ENCODE data around the gene PIP4K2A. TPM values are rescaled to one million over a fixed set of nuclear protein-coding genes. Genes with fewer than 3 reads are reported as not detected.
"Not testable (repeated sequence)": the region's sequence is repeated elsewhere in the genome, so short reads cannot be mapped to it uniquely, and the experiment has no call there.

Gene PIP4K2A
- total and polyA plus RNA-seq, 10 donors, result 30.1 to 168 (median 101) TPM

GRCh38 chr10:22750131-22750530, 35.8 kb upstream of the PIP4K2A start:
- no peaks in the 10 kb centered on the region for H3K9me3 ChIP-seq
- TF ChIP-seq POLR2A (IDR thresholded peaks at IDR 0.05) (no peak), POLR2AphosphoS5 (IDR thresholded peaks at IDR 0.05) (no peak)
- TF ChIP-seq, protein P1, sequence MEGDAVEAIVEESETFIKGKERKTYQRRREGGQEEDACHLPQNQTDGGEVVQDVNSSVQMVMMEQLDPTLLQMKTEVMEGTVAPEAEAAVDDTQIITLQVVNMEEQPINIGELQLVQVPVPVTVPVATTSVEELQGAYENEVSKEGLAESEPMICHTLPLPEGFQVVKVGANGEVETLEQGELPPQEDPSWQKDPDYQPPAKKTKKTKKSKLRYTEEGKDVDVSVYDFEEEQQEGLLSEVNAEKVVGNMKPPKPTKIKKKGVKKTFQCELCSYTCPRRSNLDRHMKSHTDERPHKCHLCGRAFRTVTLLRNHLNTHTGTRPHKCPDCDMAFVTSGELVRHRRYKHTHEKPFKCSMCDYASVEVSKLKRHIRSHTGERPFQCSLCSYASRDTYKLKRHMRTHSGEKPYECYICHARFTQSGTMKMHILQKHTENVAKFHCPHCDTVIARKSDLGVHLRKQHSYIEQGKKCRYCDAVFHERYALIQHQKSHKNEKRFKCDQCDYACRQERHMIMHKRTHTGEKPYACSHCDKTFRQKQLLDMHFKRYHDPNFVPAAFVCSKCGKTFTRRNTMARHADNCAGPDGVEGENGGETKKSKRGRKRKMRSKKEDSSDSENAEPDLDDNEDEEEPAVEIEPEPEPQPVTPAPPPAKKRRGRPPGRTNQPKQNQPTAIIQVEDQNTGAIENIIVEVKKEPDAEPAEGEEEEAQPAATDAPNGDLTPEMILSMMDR (IDR thresholded peaks at IDR 0.05 in 8 of 11, conservative IDR thresholded peaks at IDR 0.05 in 3 of 11), result no peak
- H3K27me3 ChIP-seq (replicated peaks in 1 of 7), result no peaks in the 10 kb centered on the region
- WGBS, 5 donors, result 90 to 98% (median 94%) methylated on average over 2 of the region's 2 CpGs
- H3K27ac ChIP-seq, result no peak overlapping the region
- intact Hi-C loops (cut with DNase I; ENCODE audit: low total_unique reads), result no loop called here
- H3K36me3 ChIP-seq, result no peaks in the 10 kb centered on the region
- no peak for DNase-seq
- H3K4me1 ChIP-seq, result peaks cover 0 to 27% (median 10%) of the 10 kb centered on the region in 6 donors
- no peak overlapping the region for H3K4me3 ChIP-seq

- WGBS, 5 donors, result 85 to 100% (median 92%) methylated on average over 2 of the region's 2 CpGs
- H3K27ac ChIP-seq; H3K27me3 ChIP-seq (replicated peaks in 1 of 7); H3K36me3 ChIP-seq; intact Hi-C loops (cut with DNase I; ENCODE audit: low total_unique reads); H3K4me3 ChIP-seq; H3K9me3 ChIP-seq; DNase-seq: not testable (repeated sequence)
- peaks cover 0 to 23% (median 13%) of the 10 kb centered on the region in 6 donors for H3K4me1 ChIP-seq
Observed at GRCh38 chr10:22744858-22745257, 30.5 kb upstream of the PIP4K2A start.

DNA sequence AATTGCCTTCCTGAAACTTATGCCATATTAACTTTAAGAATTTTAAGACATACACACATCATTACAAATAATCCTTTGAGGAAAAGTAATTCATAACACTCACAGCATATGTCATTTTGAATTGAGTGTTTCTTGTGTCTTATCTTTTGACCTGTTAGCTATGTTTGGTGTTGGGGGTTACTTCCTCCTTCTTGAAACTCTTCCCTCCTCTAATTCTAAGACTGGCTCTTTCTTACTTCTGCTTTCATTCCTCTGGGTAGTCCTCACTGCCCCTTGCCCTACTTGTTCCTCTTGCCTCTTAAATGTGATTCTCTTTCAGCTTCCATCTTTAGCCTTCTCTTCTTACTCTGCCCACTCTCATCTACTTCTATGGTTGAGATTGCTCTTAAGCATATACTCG, 28.3 kb upstream of the PIP4K2A start:
- intact Hi-C loops (cut with DNase I; ENCODE audit: low total_unique reads), result no loop called here
- 76 to 93% (median 81%) methylated on average over 1 of the region's 1 CpG for WGBS, 5 donors
- peak overlapping the region in 5 of 8 donors; percentile 20 to 70 (median 26) for H3K27ac ChIP-seq
- H3K9me3 ChIP-seq, result no peaks in the 10 kb centered on the region
- TF ChIP-seq, protein P1 (IDR thresholded peaks at IDR 0.05 in 8 of 11, conservative IDR thresholded peaks at IDR 0.05 in 3 of 11), result no peak
- TF ChIP-seq POLR2A (IDR thresholded peaks at IDR 0.05) (no peak), POLR2AphosphoS5 (IDR thresholded peaks at IDR 0.05) (no peak)
- no peak overlapping the region for H3K4me3 ChIP-seq
- H3K27me3 ChIP-seq (replicated peaks in 1 of 7), result no peaks in the 10 kb centered on the region
- H3K4me1 ChIP-seq, result peaks cover 0 to 32% (median 13%) of the 10 kb centered on the region in 6 donors
- DNase-seq, result no peak
- H3K36me3 ChIP-seq, result no peaks in the 10 kb centered on the region

DNA sequence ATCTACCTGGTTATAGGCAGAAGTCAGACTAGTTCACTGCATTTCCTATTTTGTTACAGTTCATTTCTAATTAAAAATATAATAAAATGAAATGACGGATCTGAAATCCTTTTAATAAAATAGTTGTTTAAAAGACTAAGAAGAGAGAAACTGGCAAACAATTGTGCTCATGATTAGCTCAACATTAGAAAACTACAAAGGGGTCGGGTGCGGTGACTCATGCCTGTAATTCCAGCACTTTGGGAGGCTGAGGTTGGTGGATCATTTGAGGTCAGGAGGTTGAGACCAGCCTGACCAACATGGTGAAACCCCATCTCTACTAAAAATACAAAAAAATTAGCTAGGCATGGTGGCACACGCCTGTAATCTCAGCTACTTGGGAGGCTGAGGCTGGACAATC, 27.3 kb upstream of the PIP4K2A start:
- WGBS, 5 donors, result 90 to 93% (median 91%) methylated on average over 4 of the region's 4 CpGs
- H3K36me3 ChIP-seq; H3K27me3 ChIP-seq (replicated peaks in 1 of 7); DNase-seq; intact Hi-C loops (cut with DNase I; ENCODE audit: low total_unique reads); H3K4me3 ChIP-seq; H3K9me3 ChIP-seq: not testable (repeated sequence)
- peaks cover 0 to 32% (median 13%) of the 10 kb centered on the region in 6 donors for H3K4me1 ChIP-seq
- peak overlapping the region in 1 of 8 donors; percentile 70 for H3K27ac ChIP-seq

- TF ChIP-seq POLR2A (IDR thresholded peaks at IDR 0.05) (no peak), POLR2AphosphoS5 (IDR thresholded peaks at IDR 0.05) (no peak)
- no peak overlapping the region for H3K27ac ChIP-seq
- no peak for DNase-seq
- intact Hi-C loops (cut with DNase I; ENCODE audit: low total_unique reads), result no loop called here
- no peaks in the 10 kb centered on the region for H3K36me3 ChIP-seq
- 72 to 94% (median 90%) methylated on average over 2 of the region's 2 CpGs for WGBS, 5 donors
- no peaks in the 10 kb centered on the region for H3K9me3 ChIP-seq
- no peak overlapping the region for H3K4me3 ChIP-seq
- H3K4me1 ChIP-seq, result peaks cover 0 to 32% (median 13%) of the 10 kb centered on the region in 6 donors
- H3K27me3 ChIP-seq (replicated peaks in 1 of 7), result no peaks in the 10 kb centered on the region
Observed at GRCh38 chr10:22740180-22740579, 25.8 kb upstream of the PIP4K2A start.

DNA sequence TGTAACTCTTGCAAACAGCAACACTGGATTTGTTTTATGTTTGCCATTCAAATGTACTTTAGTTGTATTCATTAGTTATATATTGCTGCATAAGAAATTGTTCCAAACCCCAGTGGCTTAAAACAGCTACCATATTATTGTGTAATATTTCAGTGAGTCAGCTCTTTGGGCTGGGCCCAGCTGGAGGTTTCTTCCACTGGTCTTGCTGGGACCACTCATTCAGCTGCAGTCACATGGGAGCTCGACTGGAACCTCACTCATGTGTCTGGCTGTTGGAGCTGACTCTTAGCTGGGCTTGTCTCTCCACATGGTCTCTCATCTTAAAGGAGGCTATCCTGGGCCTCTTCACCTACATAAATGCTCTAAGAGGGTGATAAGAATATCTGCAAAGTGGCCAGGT, 23.2 kb upstream of the PIP4K2A start:
- no peaks in the 10 kb centered on the region for H3K9me3 ChIP-seq

More for the DNA sequence above, 23.2 kb upstream of the PIP4K2A start:
- TF ChIP-seq POLR2AphosphoS5 (IDR thresholded peaks at IDR 0.05), result no peak
- TF ChIP-seq, protein P1 (IDR thresholded peaks at IDR 0.05 in 8 of 11, conservative IDR thresholded peaks at IDR 0.05 in 3 of 11), result no peak
- TF ChIP-seq POLR2A (IDR thresholded peaks at IDR 0.05), result no peak
- DNase-seq, result no peak
- WGBS, 5 donors, result 55 to 90% (median 67%) methylated on average over 1 of the region's 1 CpG
- H3K27me3 ChIP-seq (replicated peaks in 1 of 7), result no peaks in the 10 kb centered on the region
- intact Hi-C loops (cut with DNase I; ENCODE audit: low total_unique reads), result no loop called here
- H3K27ac ChIP-seq, result no peak overlapping the region
- H3K4me1 ChIP-seq, result peaks cover 0 to 18% (median 6%) of the 10 kb centered on the region in 6 donors
- H3K36me3 ChIP-seq, result no peaks in the 10 kb centered on the region
- no peak overlapping the region for H3K4me3 ChIP-seq

Measured in spleen (tissue), 11 donors.